K562 (cell line): ENCODE measurements around the gene PSMB11. TPM values are rescaled to one million over a fixed set of nuclear protein-coding genes. Genes with fewer than 3 reads are reported as not detected.

Experiments used
- CC2D1A ChIP-seq: fragments of 450-650 bp; IDR thresholded peaks from 2 replicates; pipeline ENCODE4 v1.6.1; 2017; ENCODE audit warnings: mild to moderate bottlenecking
- ELF1 ChIP-seq: fragments of 200-800 bp; sonication (Bioruptor generic); IDR thresholded peaks from 2 replicates; pipeline ENCODE4 v1.6.1; 2016; ENCODE audit warnings: missing genetic modification characterization, missing compliant biosample characterization
- GATAD2B ChIP-seq: fragments of 450-650 bp; IDR thresholded peaks from 2 replicates; pipeline ENCODE4 v1.6.1; 2017; ENCODE audit warnings: mild to moderate bottlenecking, borderline replicate concordance
- HDAC1 ChIP-seq, 2 experiments: fragments of 450-650 bp; IDR thresholded peaks; 2 replicates each; pipeline ENCODE4 v1.6.1; 2016 to 2017; ENCODE audit warnings: inconsistent platforms in 1 of 2, mild to moderate bottlenecking in 1 of 2, moderate library complexity in 1 of 2
- NONO ChIP-seq, 2 experiments: fragments of 200-400 bp in 1 of 2; fragments of 450-650 bp in 1 of 2; formaldehyde crosslinking in 1 of 2; IDR thresholded peaks; 2 replicates each; pipeline ENCODE4 v1.6.1; 2017; ENCODE audit warnings: low read depth in 2 of 2, mild to moderate bottlenecking in 2 of 2, moderate library complexity in 2 of 2, low read length in 1 of 2
- NR2C1 ChIP-seq, 2 experiments: fragments of 450-650 bp; IDR thresholded peaks; 2 replicates each; pipeline ENCODE4 v1.6.1; 2017; ENCODE audit warnings: mild to moderate bottlenecking in 2 of 2, antibody characterized with exemption in 1 of 2, inconsistent platforms in 1 of 2, missing compliant biosample characterization in 1 of 2, missing genetic modification characterization in 1 of 2
- SMC3 ChIP-seq: conservative IDR thresholded peaks from 2 replicates; pipeline ENCODE4 v1.6.1; 2011; ENCODE audit warnings: low read depth, low read length, improper control_type of control experiment; ENCODE audit not compliant: insufficient read depth
- SRSF7 ChIP-seq: fragments of 200-400 bp; formaldehyde crosslinking; optimal IDR thresholded peaks from 2 replicates; pipeline ENCODE3; 2017; ENCODE audit warnings: mild to moderate bottlenecking, low read depth, low read length
- ZBTB7A ChIP-seq: IDR thresholded peaks from 2 replicates; pipeline ENCODE4 v1.6.1; 2011; ENCODE audit warnings: low read depth, mild to moderate bottlenecking, low read length, moderate library complexity, borderline replicate concordance; ENCODE audit not compliant: control insufficient read depth
- ZC3H4 ChIP-seq: sonication (generic); formaldehyde crosslinking; IDR thresholded peaks from 2 replicates; pipeline ENCODE4 v1.9.0; 2021; ENCODE audit warnings: missing genetic modification reagents, borderline replicate concordance
- ZNF785 ChIP-seq: fragments of 250-450 bp; sonication (Bioruptor Pico); IDR thresholded peaks from 2 replicates; pipeline ENCODE4 v1.4.0; 2020; ENCODE audit warnings: mild to moderate bottlenecking
- polyA plus RNA-seq, 8 experiments: library from polyadenylated mRNA; depleted of rRNA in 4 of 8; stranded (reverse) in 5 of 8; unstranded in 3 of 8; fragments of >200 nt; fragmentation: Nextera tagmentation in 2 of 8; fragmentation: Illumina TruSeq in 1 of 8; extraction: Ambion mirVana in 2 of 8; extraction: Trizol in 1 of 8; gene quantifications; 2 replicates each; pipeline versions ENCODE4 v1.2.1 to v1.2.3, GENCODE V29; 2011 to 2014; ENCODE audit warnings: inconsistent platforms in 1 of 8, missing spikeins in 1 of 8
- total RNA-seq, 7 experiments: library from RNA; depleted of rRNA in 6 of 7; stranded (reverse); fragments of >200 nt in 6 of 7; fragmentation: Illumina TruSeq in 2 of 7; extraction: Trizol in 2 of 7; gene quantifications; 2 replicates each; pipeline versions ENCODE4 v1.2.1 to v1.2.3, GENCODE V29; 2011 to 2021; ENCODE audit warnings: low replicate concordance in 1 of 7
- TF ChIP-seq, protein P1 (sequence below): fragments of 450-650 bp; IDR thresholded peaks from 2 replicates; pipeline ENCODE4 v1.6.1; 2016; ENCODE audit warnings: mild to moderate bottlenecking, moderate library complexity
- TF ChIP-seq, protein P2 (sequence below): IDR thresholded peaks from 2 replicates; pipeline ENCODE4 v1.6.1; 2011; ENCODE audit warnings: borderline replicate concordance, low read depth, mild to moderate bottlenecking, moderate library complexity, low read length; ENCODE audit not compliant: insufficient read depth, poor library complexity, severe bottlenecking

Gene PSMB11
- total and polyA plus RNA-seq, 9 of the 15 experiments (the other 6 are each of a cell fraction or from before 2014, with no cell fraction given): not detected

DNA sequence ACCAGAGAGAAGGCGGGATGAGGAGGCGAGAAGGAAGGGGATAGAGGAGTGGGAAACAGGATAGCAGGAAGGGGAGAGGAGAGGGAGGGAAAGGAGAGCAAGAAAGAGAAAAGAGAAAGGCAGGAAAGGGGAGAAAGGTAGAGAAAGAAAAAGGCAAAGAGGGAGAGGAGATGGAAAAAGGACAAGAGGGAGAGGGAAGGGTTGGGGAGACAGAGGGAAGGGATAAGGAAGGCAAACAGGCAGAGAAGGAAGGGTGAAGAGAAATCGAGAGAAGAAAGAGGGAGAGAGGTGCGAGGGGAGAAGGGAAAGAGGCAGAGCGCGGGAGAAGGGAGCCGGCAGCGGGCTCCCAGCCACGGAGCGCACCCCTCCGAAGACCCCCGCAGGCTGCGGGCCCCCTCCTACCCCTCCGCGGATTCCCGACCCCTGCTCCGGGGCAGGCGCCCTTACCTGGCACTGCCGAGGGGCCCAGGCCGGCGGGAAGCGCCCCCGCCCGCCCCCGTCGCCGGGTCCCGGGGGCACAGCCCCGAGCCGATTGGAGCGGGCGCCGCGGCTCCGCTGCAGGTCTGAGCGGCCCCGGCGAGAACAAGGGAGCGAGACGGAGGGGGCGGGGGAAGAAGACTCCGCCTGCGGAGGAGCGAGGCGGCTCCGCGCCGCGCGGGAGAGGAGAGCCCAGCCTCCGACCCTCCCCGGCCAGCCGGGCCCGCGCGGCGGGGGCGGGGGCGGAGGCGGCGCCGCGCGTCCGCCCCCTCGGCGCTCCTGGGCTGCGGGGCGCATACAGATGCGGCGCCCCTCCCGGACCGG lies 15.1 kb downstream of the PSMB11 start, which contains the start of gene CDH24 (continued):
- TF ChIP-seq ZC3H4 (no peak), ELF1 (tag) (no peak; the same call in 1 of the 2 replicates), SMC3 (no peak), CC2D1A (peak; percentile 75; the same call in 1 of the 2 replicates), NONO (IDR thresholded peaks at IDR 0.05; ENCODE audit: low read depth in 2 of 2, low read length in 1 of 2) (peak in 1 of 2 experiments; percentile 44; a peak in 1 of 4 replicates), ZBTB7A (peak; percentile 87), NR2C1 (IDR thresholded peaks at IDR 0.05) (no peak), NR2C1 (tag; IDR thresholded peaks at IDR 0.05) (no peak), SRSF7 (no peak), HDAC1 (IDR thresholded peaks at IDR 0.05) (peak in 1 of 2 experiments; percentile 73; a peak in 2 of 4 replicates), GATAD2B (peak; percentile 87; the same call in 1 of the 2 replicates), ZNF785 (CRISPR knock-in tag) (no peak)
- TF ChIP-seq, protein P1, sequence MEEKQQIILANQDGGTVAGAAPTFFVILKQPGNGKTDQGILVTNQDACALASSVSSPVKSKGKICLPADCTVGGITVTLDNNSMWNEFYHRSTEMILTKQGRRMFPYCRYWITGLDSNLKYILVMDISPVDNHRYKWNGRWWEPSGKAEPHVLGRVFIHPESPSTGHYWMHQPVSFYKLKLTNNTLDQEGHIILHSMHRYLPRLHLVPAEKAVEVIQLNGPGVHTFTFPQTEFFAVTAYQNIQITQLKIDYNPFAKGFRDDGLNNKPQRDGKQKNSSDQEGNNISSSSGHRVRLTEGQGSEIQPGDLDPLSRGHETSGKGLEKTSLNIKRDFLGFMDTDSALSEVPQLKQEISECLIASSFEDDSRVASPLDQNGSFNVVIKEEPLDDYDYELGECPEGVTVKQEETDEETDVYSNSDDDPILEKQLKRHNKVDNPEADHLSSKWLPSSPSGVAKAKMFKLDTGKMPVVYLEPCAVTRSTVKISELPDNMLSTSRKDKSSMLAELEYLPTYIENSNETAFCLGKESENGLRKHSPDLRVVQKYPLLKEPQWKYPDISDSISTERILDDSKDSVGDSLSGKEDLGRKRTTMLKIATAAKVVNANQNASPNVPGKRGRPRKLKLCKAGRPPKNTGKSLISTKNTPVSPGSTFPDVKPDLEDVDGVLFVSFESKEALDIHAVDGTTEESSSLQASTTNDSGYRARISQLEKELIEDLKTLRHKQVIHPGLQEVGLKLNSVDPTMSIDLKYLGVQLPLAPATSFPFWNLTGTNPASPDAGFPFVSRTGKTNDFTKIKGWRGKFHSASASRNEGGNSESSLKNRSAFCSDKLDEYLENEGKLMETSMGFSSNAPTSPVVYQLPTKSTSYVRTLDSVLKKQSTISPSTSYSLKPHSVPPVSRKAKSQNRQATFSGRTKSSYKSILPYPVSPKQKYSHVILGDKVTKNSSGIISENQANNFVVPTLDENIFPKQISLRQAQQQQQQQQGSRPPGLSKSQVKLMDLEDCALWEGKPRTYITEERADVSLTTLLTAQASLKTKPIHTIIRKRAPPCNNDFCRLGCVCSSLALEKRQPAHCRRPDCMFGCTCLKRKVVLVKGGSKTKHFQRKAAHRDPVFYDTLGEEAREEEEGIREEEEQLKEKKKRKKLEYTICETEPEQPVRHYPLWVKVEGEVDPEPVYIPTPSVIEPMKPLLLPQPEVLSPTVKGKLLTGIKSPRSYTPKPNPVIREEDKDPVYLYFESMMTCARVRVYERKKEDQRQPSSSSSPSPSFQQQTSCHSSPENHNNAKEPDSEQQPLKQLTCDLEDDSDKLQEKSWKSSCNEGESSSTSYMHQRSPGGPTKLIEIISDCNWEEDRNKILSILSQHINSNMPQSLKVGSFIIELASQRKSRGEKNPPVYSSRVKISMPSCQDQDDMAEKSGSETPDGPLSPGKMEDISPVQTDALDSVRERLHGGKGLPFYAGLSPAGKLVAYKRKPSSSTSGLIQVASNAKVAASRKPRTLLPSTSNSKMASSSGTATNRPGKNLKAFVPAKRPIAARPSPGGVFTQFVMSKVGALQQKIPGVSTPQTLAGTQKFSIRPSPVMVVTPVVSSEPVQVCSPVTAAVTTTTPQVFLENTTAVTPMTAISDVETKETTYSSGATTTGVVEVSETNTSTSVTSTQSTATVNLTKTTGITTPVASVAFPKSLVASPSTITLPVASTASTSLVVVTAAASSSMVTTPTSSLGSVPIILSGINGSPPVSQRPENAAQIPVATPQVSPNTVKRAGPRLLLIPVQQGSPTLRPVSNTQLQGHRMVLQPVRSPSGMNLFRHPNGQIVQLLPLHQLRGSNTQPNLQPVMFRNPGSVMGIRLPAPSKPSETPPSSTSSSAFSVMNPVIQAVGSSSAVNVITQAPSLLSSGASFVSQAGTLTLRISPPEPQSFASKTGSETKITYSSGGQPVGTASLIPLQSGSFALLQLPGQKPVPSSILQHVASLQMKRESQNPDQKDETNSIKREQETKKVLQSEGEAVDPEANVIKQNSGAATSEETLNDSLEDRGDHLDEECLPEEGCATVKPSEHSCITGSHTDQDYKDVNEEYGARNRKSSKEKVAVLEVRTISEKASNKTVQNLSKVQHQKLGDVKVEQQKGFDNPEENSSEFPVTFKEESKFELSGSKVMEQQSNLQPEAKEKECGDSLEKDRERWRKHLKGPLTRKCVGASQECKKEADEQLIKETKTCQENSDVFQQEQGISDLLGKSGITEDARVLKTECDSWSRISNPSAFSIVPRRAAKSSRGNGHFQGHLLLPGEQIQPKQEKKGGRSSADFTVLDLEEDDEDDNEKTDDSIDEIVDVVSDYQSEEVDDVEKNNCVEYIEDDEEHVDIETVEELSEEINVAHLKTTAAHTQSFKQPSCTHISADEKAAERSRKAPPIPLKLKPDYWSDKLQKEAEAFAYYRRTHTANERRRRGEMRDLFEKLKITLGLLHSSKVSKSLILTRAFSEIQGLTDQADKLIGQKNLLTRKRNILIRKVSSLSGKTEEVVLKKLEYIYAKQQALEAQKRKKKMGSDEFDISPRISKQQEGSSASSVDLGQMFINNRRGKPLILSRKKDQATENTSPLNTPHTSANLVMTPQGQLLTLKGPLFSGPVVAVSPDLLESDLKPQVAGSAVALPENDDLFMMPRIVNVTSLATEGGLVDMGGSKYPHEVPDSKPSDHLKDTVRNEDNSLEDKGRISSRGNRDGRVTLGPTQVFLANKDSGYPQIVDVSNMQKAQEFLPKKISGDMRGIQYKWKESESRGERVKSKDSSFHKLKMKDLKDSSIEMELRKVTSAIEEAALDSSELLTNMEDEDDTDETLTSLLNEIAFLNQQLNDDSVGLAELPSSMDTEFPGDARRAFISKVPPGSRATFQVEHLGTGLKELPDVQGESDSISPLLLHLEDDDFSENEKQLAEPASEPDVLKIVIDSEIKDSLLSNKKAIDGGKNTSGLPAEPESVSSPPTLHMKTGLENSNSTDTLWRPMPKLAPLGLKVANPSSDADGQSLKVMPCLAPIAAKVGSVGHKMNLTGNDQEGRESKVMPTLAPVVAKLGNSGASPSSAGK: no peak
- TF ChIP-seq, protein P2, sequence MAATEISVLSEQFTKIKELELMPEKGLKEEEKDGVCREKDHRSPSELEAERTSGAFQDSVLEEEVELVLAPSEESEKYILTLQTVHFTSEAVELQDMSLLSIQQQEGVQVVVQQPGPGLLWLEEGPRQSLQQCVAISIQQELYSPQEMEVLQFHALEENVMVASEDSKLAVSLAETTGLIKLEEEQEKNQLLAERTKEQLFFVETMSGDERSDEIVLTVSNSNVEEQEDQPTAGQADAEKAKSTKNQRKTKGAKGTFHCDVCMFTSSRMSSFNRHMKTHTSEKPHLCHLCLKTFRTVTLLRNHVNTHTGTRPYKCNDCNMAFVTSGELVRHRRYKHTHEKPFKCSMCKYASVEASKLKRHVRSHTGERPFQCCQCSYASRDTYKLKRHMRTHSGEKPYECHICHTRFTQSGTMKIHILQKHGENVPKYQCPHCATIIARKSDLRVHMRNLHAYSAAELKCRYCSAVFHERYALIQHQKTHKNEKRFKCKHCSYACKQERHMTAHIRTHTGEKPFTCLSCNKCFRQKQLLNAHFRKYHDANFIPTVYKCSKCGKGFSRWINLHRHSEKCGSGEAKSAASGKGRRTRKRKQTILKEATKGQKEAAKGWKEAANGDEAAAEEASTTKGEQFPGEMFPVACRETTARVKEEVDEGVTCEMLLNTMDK: no peak
